Measurements from ENCODE around the gene MRM2. TPM values are rescaled to one million over a fixed set of nuclear protein-coding genes. Genes with fewer than 3 reads are reported as not detected.

MRM2 gene
- total RNA-seq, 4 donors from 2014 or later: 11.9 to 15.4 (median 13.3) TPM

GRCh38 chr7:2253021-2253420 is 11.0 kb upstream of the MRM2 start:
- DNase-seq (ENCODE audit: low spot score) (no peak), ATAC-seq (ENCODE audit: low FRiP score) (peak; percentile 76)
- no peak for TF ChIP-seq CTCF (IDR thresholded peaks at IDR 0.05)

- TF ChIP-seq CTCF (IDR thresholded peaks at IDR 0.05): no peak
- no peak for ATAC-seq (ENCODE audit: low FRiP score)
- no peak for DNase-seq (ENCODE audit: low spot score)
These were observed 10.1 kb upstream of the MRM2 start for GRCh38 chr7:2251841-2252771.

GRCh38 chr7:2251381-2251780 is 9.4 kb upstream of the MRM2 start:
- ATAC-seq (ENCODE audit: low FRiP score) (no peak), DNase-seq (ENCODE audit: low spot score) (no peak)
- no peak for TF ChIP-seq CTCF (IDR thresholded peaks at IDR 0.05)

GRCh38 chr7:2249744-2250323 is 7.8 kb upstream of the MRM2 start:
- no peak for DNase-seq (ENCODE audit: low spot score)
- ATAC-seq (ENCODE audit: low FRiP score): no peak

GRCh38 chr7:2248984-2249694 is 7.1 kb upstream of the MRM2 start:
- DNase-seq (ENCODE audit: low spot score) (no peak), ATAC-seq (ENCODE audit: low FRiP score) (peak; percentile 20)
- no peak for TF ChIP-seq CTCF (IDR thresholded peaks at IDR 0.05)

More at GRCh38 chr7:2249744-2250323, 7.8 kb upstream of the MRM2 start:
- no peak for TF ChIP-seq CTCF (IDR thresholded peaks at IDR 0.05)

GRCh38 chr7:2247141-2247995 is 5.4 kb upstream of the MRM2 start:
- ATAC-seq (ENCODE audit: low FRiP score): no peak
- TF ChIP-seq CTCF (IDR thresholded peaks at IDR 0.05): peak in 1 of 3 donors; percentile 18
- no peak for DNase-seq (ENCODE audit: low spot score)
